ENCODE results near the gene PDRG1.

GRCh38 chr20:31901615-31902014, 50.2 kb downstream of the PDRG1 start:
- TF ChIP-seq NFIC (IDR thresholded peaks at IDR 0.05) = no peak
- TF ChIP-seq TAF1 (IDR thresholded peaks at IDR 0.05; ENCODE audit: low read depth) = no peak
- TF ChIP-seq CEBPB (IDR thresholded peaks at IDR 0.05) = no peak
- TF ChIP-seq CREB1 (IDR thresholded peaks at IDR 0.05; ENCODE audit: low read depth) = no peak
- TF ChIP-seq REST (IDR thresholded peaks at IDR 0.05; ENCODE audit: low read depth) = no peak
- TF ChIP-seq, protein P1, sequence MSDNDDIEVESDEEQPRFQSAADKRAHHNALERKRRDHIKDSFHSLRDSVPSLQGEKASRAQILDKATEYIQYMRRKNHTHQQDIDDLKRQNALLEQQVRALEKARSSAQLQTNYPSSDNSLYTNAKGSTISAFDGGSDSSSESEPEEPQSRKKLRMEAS (IDR thresholded peaks at IDR 0.05) = no peak
- TF ChIP-seq RAD21 (IDR thresholded peaks at IDR 0.05; ENCODE audit: low read depth) = no peak
- TF ChIP-seq EP300 (IDR thresholded peaks at IDR 0.05; ENCODE audit: borderline replicate concordance) = no peak
